GM23338 (cell line): ENCODE measurements around the gene COL24A1. TPM values are rescaled to one million over a fixed set of nuclear protein-coding genes. Genes with fewer than 3 reads are reported as not detected.

Experiments used
- ATAC-seq: fragments of 200-7000 bp; cut with Tn5 transposase; 3 replicates; pipeline ENCODE4 v1.9.1; 2020
- DNase-seq: peaks from one replicate; pipeline ENCODE4 v3.0.0-alpha.2; 2015; ENCODE audit warnings: low spot score
- H2AFZ ChIP-seq: fragments of 200-600 bp; sonication (generic); 2 replicates; pipeline ENCODE4 v1.8.0; 2016; ENCODE audit warnings: antibody characterized with exemption, mild to moderate bottlenecking, moderate library complexity
- H3F3A ChIP-seq: fragments of 200-600 bp; sonication (generic); replicated peaks from 2 replicates; pipeline ENCODE4 v1.8.0; 2017; ENCODE audit warnings: antibody characterized with exemption, mixed run types, low read depth
- H3K27ac ChIP-seq: fragments of 200-600 bp; sonication (generic); 2 replicates; pipeline ENCODE4 v1.6.1; 2016; ENCODE audit warnings: low read depth
- H3K27me3 ChIP-seq: fragments of 200-600 bp; sonication (generic); 2 replicates; pipeline ENCODE4 v1.8.0; 2016; ENCODE audit warnings: mild to moderate bottlenecking, mixed run types, moderate library complexity; ENCODE audit not compliant: insufficient read depth
- H3K36me3 ChIP-seq: fragments of 200-600 bp; sonication (generic); 2 replicates; pipeline ENCODE4 v1.8.0; 2016; ENCODE audit warnings: mild to moderate bottlenecking; ENCODE audit not compliant: insufficient read depth
- H3K4me1 ChIP-seq: fragments of 200-600 bp; sonication (generic); 2 replicates; pipeline ENCODE4 v1.8.0; 2016; ENCODE audit warnings: mild to moderate bottlenecking, moderate library complexity; ENCODE audit not compliant: insufficient read depth
- H3K4me2 ChIP-seq: fragments of 200-600 bp; sonication (generic); 2 replicates; pipeline ENCODE4 v1.7.1; 2017; ENCODE audit warnings: mixed run types
- H3K4me3 ChIP-seq: fragments of 200-600 bp; sonication (generic); 2 replicates; pipeline ENCODE4 v1.6.1; 2016; ENCODE audit warnings: mixed run types
- H3K79me2 ChIP-seq: fragments of 200-600 bp; sonication (generic); replicated peaks from 2 replicates; pipeline ENCODE4 v1.8.0; 2017; ENCODE audit warnings: mild to moderate bottlenecking; ENCODE audit not compliant: insufficient read depth
- H3K9me2 ChIP-seq: fragments of 200-600 bp; sonication (generic); 2 replicates; pipeline ENCODE4 v1.8.0; 2017; ENCODE audit not compliant: insufficient read depth
- H4K20me1 ChIP-seq: fragments of 200-600 bp; sonication (generic); replicated peaks from 2 replicates; pipeline ENCODE4 v1.8.0; 2017; ENCODE audit warnings: mild to moderate bottlenecking; ENCODE audit not compliant: insufficient read depth
- H3K27ac Mint-ChIP-seq: 2 replicates; pipeline ENCODE4 v1.8.0; 2020; ENCODE audit warnings: inconsistent platforms, mild to moderate bottlenecking, moderate library complexity, mixed read lengths
- H3K27me3 Mint-ChIP-seq: 3 replicates; pipeline ENCODE4 v1.8.0; 2022; ENCODE audit warnings: low read depth, mild to moderate bottlenecking, moderate library complexity, mixed read lengths, inconsistent platforms; ENCODE audit not compliant: insufficient read depth, poor library complexity
- H3K36me3 Mint-ChIP-seq: 3 replicates; pipeline ENCODE4 v1.8.0; 2021; ENCODE audit warnings: low read depth, mild to moderate bottlenecking, inconsistent platforms, moderate library complexity, mixed read lengths
- H3K4me1 Mint-ChIP-seq: 3 replicates; pipeline ENCODE4 v1.8.0; 2020; ENCODE audit warnings: mild to moderate bottlenecking, inconsistent platforms, mixed read lengths
- H3K4me3 Mint-ChIP-seq: 3 replicates; pipeline ENCODE4 v1.8.0; 2021; ENCODE audit warnings: moderate library complexity, mild to moderate bottlenecking, inconsistent platforms, mixed read lengths
- H3K9me3 Mint-ChIP-seq: 3 replicates; pipeline ENCODE4 v1.8.0; 2020; ENCODE audit warnings: moderate library complexity, mild to moderate bottlenecking, inconsistent platforms, mixed read lengths
- CREB1 ChIP-seq: fragments of 250-450 bp; sonication (Bioruptor Pico); IDR thresholded peaks from 2 replicates; pipeline ENCODE4 v1.5.0; 2020; ENCODE audit warnings: low read depth, mild to moderate bottlenecking, moderate library complexity
- EZH2 ChIP-seq: fragments of 200-600 bp; sonication (generic); IDR thresholded peaks from one replicate; pipeline ENCODE4 v1.8.0; 2017; ENCODE audit warnings: antibody characterized with exemption, mild to moderate bottlenecking, low read depth; ENCODE audit not compliant: unreplicated experiment
- EZH2phosphoT487 ChIP-seq: fragments of 200-600 bp; sonication (generic); IDR thresholded peaks from one replicate; pipeline ENCODE4 v1.8.1; 2018; ENCODE audit warnings: antibody characterized with exemption; ENCODE audit not compliant: unreplicated experiment
- JUNB ChIP-seq: IDR thresholded peaks from one replicate; pipeline ENCODE4 v1.6.1; 2016; ENCODE audit warnings: antibody characterized with exemption; ENCODE audit not compliant: unreplicated experiment
- NANOG ChIP-seq: IDR thresholded peaks from 2 replicates; pipeline ENCODE4 v1.6.1; 2016; ENCODE audit warnings: antibody characterized with exemption, borderline replicate concordance
- POLR2AphosphoS5 ChIP-seq: IDR thresholded peaks from 2 replicates; pipeline ENCODE4 v1.6.1; 2016; ENCODE audit warnings: antibody characterized with exemption, low read depth
- STAT1 ChIP-seq: IDR thresholded peaks from one replicate; pipeline ENCODE4 v1.6.1; 2016; ENCODE audit warnings: antibody characterized with exemption; ENCODE audit not compliant: unreplicated experiment
- ZNF114 ChIP-seq: fragments of 250-450 bp; sonication (Bioruptor Pico); IDR thresholded peaks from 2 replicates; pipeline ENCODE4 v1.5.0; 2020; ENCODE audit warnings: mild to moderate bottlenecking, moderate library complexity
- ZNF331 ChIP-seq: fragments of 250-450 bp; sonication (Bioruptor Pico); IDR thresholded peaks from 2 replicates; pipeline ENCODE4 v1.5.0; 2020; ENCODE audit warnings: low read depth, mild to moderate bottlenecking, moderate library complexity
- polyA plus RNA-seq: library from polyadenylated mRNA; unstranded; fragments of >200 nt; fragmentation: Nextera tagmentation; extraction: Ambion mirVana; gene quantifications from 2 replicates; pipeline ENCODE4 v1.2.1, GENCODE V29; 2016
- total RNA-seq: library from RNA; depleted of rRNA; stranded (reverse); fragments of >200 nt; shearing (Covaris generic); gene quantifications from 2 replicates; pipeline ENCODE4 v1.2.3, GENCODE V29; 2014
- TF ChIP-seq, protein P1 (sequence below): IDR thresholded peaks from one replicate; pipeline ENCODE4 v1.6.1; 2018; ENCODE audit warnings: antibody characterized with exemption; ENCODE audit not compliant: unreplicated experiment
- TF ChIP-seq, protein P2 (sequence below): IDR thresholded peaks from 2 replicates; pipeline ENCODE4 v1.6.1; 2016; ENCODE audit warnings: antibody characterized with exemption
- TF ChIP-seq, protein P3 (sequence below): fragments of 250-450 bp; sonication (Bioruptor Pico); IDR thresholded peaks from 2 replicates; pipeline ENCODE4 v1.5.0; 2020; ENCODE audit warnings: mild to moderate bottlenecking, moderate library complexity
- TF ChIP-seq, protein P4 (sequence below), 2 experiments: fragments of 200-600 bp in 1 of 2; sonication (generic) in 1 of 2; conservative IDR thresholded peaks; 2 replicates each; pipeline versions ENCODE4 v1.5.1 to v1.6.1; 2016 to 2017; ENCODE audit warnings: antibody characterized with exemption in 2 of 2, low read depth in 2 of 2, mild to moderate bottlenecking in 2 of 2, moderate library complexity in 1 of 2

The COL24A1 gene
- total and polyA plus RNA-seq, 2 experiments from 2014 or later: 1.2 to 2.1 TPM

DNA sequence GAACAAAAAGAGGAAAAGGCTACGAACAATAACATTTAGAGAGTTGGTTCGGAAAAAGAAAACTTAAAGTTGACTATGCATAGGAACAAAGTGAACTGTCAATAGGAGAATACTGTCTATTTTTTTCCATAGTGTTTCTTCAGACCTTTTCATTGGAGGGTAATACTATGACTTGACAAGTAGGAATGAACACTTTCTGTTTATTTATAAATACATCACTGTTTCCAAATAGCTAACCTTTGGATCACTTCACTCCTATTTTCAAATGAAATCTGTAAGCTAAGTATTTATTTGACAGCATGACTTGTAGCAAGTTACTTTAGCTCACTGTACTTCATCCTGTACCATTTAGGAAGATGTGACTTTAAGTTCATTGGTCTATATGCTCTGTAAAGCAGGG is 221.3 kb downstream of the COL24A1 start:
- no peaks in the 10 kb centered on the region for H3K9me3 Mint-ChIP-seq
- no peaks in the 10 kb centered on the region for H3K36me3 ChIP-seq
- no peaks in the 10 kb centered on the region for H3K79me2 ChIP-seq
- no peaks in the 10 kb centered on the region for H3K9me2 ChIP-seq
- H3K4me1 Mint-ChIP-seq: no peaks in the 10 kb centered on the region
- H2AFZ ChIP-seq: no peak overlapping the region
- no peaks in the 10 kb centered on the region for H3K27me3 ChIP-seq
- H3K36me3 Mint-ChIP-seq: no peaks in the 10 kb centered on the region
- no peaks in the 10 kb centered on the region for H3K27me3 Mint-ChIP-seq
- H3K4me3 Mint-ChIP-seq: no peak overlapping the region
- H3K4me1 ChIP-seq: no peaks in the 10 kb centered on the region
- H3K27ac Mint-ChIP-seq: no peak overlapping the region
- ATAC-seq: no peak
- no peak overlapping the region for H3K27ac ChIP-seq
- H3K4me3 ChIP-seq: no peak overlapping the region
- H3K4me2 ChIP-seq: no peak overlapping the region
- no peak for TF ChIP-seq CREB1 (CRISPR knock-in tag)
- TF ChIP-seq, protein P1, sequence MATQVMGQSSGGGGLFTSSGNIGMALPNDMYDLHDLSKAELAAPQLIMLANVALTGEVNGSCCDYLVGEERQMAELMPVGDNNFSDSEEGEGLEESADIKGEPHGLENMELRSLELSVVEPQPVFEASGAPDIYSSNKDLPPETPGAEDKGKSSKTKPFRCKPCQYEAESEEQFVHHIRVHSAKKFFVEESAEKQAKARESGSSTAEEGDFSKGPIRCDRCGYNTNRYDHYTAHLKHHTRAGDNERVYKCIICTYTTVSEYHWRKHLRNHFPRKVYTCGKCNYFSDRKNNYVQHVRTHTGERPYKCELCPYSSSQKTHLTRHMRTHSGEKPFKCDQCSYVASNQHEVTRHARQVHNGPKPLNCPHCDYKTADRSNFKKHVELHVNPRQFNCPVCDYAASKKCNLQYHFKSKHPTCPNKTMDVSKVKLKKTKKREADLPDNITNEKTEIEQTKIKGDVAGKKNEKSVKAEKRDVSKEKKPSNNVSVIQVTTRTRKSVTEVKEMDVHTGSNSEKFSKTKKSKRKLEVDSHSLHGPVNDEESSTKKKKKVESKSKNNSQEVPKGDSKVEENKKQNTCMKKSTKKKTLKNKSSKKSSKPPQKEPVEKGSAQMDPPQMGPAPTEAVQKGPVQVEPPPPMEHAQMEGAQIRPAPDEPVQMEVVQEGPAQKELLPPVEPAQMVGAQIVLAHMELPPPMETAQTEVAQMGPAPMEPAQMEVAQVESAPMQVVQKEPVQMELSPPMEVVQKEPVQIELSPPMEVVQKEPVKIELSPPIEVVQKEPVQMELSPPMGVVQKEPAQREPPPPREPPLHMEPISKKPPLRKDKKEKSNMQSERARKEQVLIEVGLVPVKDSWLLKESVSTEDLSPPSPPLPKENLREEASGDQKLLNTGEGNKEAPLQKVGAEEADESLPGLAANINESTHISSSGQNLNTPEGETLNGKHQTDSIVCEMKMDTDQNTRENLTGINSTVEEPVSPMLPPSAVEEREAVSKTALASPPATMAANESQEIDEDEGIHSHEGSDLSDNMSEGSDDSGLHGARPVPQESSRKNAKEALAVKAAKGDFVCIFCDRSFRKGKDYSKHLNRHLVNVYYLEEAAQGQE: no peak
- TF ChIP-seq, protein P2, sequence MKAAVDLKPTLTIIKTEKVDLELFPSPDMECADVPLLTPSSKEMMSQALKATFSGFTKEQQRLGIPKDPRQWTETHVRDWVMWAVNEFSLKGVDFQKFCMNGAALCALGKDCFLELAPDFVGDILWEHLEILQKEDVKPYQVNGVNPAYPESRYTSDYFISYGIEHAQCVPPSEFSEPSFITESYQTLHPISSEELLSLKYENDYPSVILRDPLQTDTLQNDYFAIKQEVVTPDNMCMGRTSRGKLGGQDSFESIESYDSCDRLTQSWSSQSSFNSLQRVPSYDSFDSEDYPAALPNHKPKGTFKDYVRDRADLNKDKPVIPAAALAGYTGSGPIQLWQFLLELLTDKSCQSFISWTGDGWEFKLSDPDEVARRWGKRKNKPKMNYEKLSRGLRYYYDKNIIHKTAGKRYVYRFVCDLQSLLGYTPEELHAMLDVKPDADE: no peak
- TF ChIP-seq EZH2phosphoT487: no peak
- no peak for TF ChIP-seq ZNF331
- TF ChIP-seq ZNF114 (CRISPR knock-in tag): no peak
- TF ChIP-seq NANOG: no peak
- TF ChIP-seq, protein P3, sequence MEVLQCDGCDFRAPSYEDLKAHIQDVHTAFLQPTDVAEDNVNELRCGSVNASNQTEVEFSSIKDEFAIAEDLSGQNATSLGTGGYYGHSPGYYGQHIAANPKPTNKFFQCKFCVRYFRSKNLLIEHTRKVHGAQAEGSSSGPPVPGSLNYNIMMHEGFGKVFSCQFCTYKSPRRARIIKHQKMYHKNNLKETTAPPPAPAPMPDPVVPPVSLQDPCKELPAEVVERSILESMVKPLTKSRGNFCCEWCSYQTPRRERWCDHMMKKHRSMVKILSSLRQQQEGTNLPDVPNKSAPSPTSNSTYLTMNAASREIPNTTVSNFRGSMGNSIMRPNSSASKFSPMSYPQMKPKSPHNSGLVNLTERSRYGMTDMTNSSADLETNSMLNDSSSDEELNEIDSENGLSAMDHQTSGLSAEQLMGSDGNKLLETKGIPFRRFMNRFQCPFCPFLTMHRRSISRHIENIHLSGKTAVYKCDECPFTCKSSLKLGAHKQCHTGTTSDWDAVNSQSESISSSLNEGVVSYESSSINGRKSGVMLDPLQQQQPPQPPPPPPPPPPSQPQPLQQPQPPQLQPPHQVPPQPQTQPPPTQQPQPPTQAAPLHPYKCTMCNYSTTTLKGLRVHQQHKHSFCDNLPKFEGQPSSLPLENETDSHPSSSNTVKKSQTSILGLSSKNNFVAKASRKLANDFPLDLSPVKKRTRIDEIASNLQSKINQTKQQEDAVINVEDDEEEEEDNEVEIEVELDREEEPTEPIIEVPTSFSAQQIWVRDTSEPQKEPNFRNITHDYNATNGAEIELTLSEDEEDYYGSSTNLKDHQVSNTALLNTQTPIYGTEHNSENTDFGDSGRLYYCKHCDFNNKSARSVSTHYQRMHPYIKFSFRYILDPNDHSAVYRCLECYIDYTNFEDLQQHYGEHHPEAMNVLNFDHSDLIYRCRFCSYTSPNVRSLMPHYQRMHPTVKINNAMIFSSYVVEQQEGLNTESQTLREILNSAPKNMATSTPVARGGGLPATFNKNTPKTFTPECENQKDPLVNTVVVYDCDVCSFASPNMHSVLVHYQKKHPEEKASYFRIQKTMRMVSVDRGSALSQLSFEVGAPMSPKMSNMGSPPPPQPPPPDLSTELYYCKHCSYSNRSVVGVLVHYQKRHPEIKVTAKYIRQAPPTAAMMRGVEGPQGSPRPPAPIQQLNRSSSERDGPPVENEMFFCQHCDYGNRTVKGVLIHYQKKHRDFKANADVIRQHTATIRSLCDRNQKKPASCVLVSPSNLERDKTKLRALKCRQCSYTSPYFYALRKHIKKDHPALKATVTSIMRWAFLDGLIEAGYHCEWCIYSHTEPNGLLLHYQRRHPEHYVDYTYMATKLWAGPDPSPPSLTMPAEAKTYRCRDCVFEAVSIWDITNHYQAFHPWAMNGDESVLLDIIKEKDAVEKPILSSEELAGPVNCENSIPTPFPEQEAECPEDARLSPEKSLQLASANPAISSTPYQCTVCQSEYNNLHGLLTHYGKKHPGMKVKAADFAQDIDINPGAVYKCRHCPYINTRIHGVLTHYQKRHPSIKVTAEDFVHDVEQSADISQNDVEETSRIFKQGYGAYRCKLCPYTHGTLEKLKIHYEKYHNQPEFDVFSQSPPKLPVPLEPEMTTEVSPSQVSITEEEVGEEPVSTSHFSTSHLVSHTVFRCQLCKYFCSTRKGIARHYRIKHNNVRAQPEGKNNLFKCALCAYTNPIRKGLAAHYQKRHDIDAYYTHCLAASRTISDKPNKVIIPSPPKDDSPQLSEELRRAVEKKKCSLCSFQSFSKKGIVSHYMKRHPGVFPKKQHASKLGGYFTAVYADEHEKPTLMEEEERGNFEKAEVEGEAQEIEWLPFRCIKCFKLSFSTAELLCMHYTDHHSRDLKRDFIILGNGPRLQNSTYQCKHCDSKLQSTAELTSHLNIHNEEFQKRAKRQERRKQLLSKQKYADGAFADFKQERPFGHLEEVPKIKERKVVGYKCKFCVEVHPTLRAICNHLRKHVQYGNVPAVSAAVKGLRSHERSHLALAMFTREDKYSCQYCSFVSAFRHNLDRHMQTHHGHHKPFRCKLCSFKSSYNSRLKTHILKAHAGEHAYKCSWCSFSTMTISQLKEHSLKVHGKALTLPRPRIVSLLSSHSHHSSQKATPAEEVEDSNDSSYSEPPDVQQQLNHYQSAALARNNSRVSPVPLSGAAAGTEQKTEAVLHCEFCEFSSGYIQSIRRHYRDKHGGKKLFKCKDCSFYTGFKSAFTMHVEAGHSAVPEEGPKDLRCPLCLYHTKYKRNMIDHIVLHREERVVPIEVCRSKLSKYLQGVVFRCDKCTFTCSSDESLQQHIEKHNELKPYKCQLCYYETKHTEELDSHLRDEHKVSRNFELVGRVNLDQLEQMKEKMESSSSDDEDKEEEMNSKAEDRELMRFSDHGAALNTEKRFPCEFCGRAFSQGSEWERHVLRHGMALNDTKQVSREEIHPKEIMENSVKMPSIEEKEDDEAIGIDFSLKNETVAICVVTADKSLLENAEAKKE (CRISPR knock-in tag): no peak
- no peak for TF ChIP-seq STAT1
- TF ChIP-seq EZH2: no peak
- TF ChIP-seq JUNB: no peak
- TF ChIP-seq POLR2AphosphoS5: no peak
- TF ChIP-seq, protein P4, sequence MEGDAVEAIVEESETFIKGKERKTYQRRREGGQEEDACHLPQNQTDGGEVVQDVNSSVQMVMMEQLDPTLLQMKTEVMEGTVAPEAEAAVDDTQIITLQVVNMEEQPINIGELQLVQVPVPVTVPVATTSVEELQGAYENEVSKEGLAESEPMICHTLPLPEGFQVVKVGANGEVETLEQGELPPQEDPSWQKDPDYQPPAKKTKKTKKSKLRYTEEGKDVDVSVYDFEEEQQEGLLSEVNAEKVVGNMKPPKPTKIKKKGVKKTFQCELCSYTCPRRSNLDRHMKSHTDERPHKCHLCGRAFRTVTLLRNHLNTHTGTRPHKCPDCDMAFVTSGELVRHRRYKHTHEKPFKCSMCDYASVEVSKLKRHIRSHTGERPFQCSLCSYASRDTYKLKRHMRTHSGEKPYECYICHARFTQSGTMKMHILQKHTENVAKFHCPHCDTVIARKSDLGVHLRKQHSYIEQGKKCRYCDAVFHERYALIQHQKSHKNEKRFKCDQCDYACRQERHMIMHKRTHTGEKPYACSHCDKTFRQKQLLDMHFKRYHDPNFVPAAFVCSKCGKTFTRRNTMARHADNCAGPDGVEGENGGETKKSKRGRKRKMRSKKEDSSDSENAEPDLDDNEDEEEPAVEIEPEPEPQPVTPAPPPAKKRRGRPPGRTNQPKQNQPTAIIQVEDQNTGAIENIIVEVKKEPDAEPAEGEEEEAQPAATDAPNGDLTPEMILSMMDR (conservative IDR thresholded peaks at IDR 0.05; ENCODE audit: low read depth in 2 of 2): no peak
- H3F3A ChIP-seq: no peaks in the 10 kb centered on the region
- no peaks in the 10 kb centered on the region for H4K20me1 ChIP-seq
- no peak for DNase-seq
